GM10248 (cell line): ENCODE results near the gene TRAPPC12.
"Not testable (repeated sequence)": the region's sequence is repeated elsewhere in the genome, so short reads cannot be mapped to it uniquely, and the experiment has no call there.

Source experiments
- CTCF ChIA-PET: fragments of 300-600 bp; sonication (Branson Sonifier 250); formaldehyde crosslinking; extraction: SDS; loops from one replicate; lab custom pipeline; 2021; ENCODE audit warnings: antibody characterized with exemption; lab: Yijun Ruan, JAX
- POLR2A ChIA-PET: fragments of 350-650 bp; sonication (Branson Sonifier 250); formaldehyde crosslinking; extraction: SDS; loops from one replicate; lab custom pipeline; 2020; ENCODE audit warnings: antibody characterized with exemption; lab: Yijun Ruan, JAX
- DNase-seq: peaks from one replicate; pipeline ENCODE4 v3.0.0; 2012; ENCODE audit errors: extremely low spot score
- CTCF ChIP-seq: IDR thresholded peaks from 2 replicates; pipeline ENCODE4 v1.5.1; 2012; ENCODE audit warnings: mild to moderate bottlenecking, low read depth; ENCODE audit errors: extremely low read depth, missing control alignments, control extremely low read depth

TRAPPC12 gene

GRCh38 chr2:3490191-3491170 lies 111.0 kb downstream of the TRAPPC12 start:
- ChIA-PET POLR2A (no interaction called here), CTCF (interaction anchor here (1.0 kb wide), 1 partner anchor 29 kb away, joined by 4 read pairs; no protein-coding TSS in a partner anchor)
- no peak for DNase-seq
- TF ChIP-seq CTCF = no peak

- TF ChIP-seq CTCF = no peak
- ChIA-PET CTCF (interaction anchor here (1.0 kb wide), 1 partner anchor 29 kb away, joined by 4 read pairs; no protein-coding TSS in a partner anchor), POLR2A (no interaction called here)
- peak; percentile 18 for DNase-seq
These were observed 111.8 kb downstream of the TRAPPC12 start for GRCh38 chr2:3491306-3491705.

GRCh38 chr2:3491716-3492474 lies 112.4 kb downstream of the TRAPPC12 start:
- ChIA-PET CTCF (interaction anchor here (1.0 kb wide), 1 partner anchor 30 kb away, joined by 4 read pairs; no protein-coding TSS in a partner anchor), POLR2A (no interaction called here)
- TF ChIP-seq CTCF = no peak
- peak; percentile 19 for DNase-seq

- POLR2A ChIA-PET, DNase-seq: not testable (repeated sequence)
- CTCF ChIA-PET = interaction anchor here (1.1 kb wide), 1 partner anchor 12 kb away, joined by 3 read pairs; no protein-coding TSS in a partner anchor
These were observed 112.9 kb downstream of the TRAPPC12 start for GRCh38 chr2:3492475-3492787.

GRCh38 chr2:3492951-3493614 lies 113.6 kb downstream of the TRAPPC12 start:
- POLR2A ChIA-PET = no interaction called here
- DNase-seq = peak; percentile 9
- TF ChIP-seq CTCF = no peak
- CTCF ChIA-PET = interaction anchor here (1.1 to 1.4 kb wide), 7 partner anchors 9 to 72 kb away, joined by 3 to 6 read pairs (median 3); no protein-coding TSS in a partner anchor

- ChIA-PET POLR2A (no interaction called here), CTCF (interaction anchor here (1.1 to 1.4 kb wide), 7 partner anchors 9 to 72 kb away, joined by 3 to 6 read pairs (median 3); no protein-coding TSS in a partner anchor)
- peak; percentile 13 for DNase-seq
- TF ChIP-seq CTCF = no peak
These were observed 114.1 kb downstream of the TRAPPC12 start for GRCh38 chr2:3493615-3494007.
